ENCODE results near the gene PIN4.
"Not testable (repeated sequence)": the region's sequence is repeated elsewhere in the genome, so short reads cannot be mapped to it uniquely, and the experiment has no call there.

The PIN4 gene

DNA sequence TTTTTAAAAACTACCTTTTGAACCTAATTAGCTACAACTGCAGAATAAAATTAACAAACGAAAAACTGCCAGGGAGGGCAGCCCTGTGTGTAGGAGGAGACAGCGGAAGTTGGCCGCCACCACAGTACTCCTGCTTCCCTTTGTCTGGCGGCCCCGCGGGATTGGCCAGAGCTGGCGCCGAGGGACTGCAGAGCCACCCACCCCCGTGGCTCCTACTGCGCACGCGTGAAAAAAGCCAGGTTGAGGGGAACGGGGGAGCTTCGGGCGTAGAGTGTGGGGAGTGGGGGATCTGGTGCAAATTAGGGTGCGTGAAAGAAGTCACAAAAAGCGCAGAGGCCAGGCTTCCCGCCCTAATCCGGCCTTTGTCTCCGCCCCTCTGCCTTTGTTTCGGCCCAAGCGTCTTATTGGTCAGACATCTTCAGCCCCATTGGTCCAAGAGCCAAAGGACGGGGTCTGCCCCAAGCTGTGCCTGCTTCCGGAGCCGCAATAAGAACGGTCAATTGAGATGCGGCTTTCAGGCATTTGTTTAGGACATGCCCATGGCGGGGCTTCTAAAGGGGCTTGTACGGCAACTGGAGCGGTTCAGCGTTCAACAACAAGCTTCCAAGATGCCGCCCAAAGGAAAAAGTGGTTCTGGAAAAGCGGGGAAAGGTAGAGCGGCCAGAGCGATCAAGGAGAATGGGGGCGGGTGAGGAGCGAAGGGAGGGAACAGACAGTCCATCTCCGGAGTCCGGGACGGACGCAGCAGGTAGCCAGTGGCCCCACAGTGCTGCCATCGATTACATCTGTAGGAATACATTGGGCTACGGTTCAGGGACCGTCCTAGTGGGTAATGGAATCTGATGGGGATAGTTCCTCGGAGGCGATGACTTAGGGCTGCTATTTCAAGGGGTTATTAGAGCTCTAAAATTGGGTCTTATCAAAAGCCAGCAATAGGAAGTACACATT, at the start of gene PIN4:
PIN4 (plus strand) TSS at position 580 of the 948 bp plus-strand sequence; CDS start at position 609, 29 bp downstream.
- DNase-seq (ENCODE audit: low read depth), result peak; percentile 97

DNA sequence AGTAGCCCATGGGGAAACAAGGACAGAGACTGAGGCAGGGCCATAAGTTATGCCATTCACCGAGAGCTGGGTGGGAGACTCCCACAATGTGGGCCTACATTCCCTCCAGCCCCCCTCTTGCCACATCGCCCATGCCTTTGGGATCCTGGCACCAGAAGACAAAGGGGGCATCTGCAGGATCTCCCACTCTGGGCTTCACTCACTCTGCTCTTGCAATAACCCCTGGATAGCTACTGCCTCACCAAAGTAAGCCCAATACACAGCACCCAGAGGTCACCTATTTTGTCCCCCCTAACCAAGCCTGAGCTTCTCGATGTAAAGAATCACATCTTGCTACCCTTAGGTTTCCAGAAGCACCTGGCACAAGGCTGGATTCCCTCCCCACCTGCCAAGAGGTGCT, 49.1 kb upstream of the PIN4 start:
- DNase-seq (ENCODE audit: low read depth), result no peak

DNA sequence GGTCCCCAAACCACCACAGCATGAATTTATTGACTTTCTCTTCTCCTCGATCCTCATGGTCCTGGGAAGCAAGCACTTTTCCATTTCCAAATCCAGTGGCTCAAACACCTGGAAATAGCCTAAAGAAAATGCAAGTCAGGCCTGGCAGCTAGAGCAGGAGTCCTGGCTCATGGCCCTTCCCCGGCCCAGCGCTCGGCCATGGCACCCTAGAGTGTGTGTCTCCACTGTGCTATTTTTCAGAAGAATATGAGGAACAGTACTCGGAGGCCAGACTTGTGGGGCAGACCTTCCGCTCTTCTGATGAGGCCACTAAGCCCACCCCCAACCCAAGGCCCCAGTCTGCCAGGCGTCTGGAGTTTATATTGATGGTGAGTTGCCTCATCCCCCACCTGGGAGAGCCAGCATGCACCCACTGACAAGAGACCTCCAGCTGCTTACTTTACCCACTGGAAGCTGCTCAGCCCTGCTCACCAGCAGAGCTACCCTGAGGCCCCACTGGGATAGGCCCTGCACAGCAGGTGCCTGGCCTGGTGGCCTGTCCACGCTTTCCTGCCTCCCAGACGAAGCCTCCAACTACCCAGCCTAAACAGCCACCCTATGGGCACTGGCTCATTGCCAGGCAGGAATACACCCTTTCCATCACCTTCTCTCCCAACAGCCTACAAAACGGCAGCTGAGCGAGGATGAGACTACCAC, 47.6 kb upstream of the PIN4 start:
- DNase-seq (ENCODE audit: low read depth), result no peak

DNA sequence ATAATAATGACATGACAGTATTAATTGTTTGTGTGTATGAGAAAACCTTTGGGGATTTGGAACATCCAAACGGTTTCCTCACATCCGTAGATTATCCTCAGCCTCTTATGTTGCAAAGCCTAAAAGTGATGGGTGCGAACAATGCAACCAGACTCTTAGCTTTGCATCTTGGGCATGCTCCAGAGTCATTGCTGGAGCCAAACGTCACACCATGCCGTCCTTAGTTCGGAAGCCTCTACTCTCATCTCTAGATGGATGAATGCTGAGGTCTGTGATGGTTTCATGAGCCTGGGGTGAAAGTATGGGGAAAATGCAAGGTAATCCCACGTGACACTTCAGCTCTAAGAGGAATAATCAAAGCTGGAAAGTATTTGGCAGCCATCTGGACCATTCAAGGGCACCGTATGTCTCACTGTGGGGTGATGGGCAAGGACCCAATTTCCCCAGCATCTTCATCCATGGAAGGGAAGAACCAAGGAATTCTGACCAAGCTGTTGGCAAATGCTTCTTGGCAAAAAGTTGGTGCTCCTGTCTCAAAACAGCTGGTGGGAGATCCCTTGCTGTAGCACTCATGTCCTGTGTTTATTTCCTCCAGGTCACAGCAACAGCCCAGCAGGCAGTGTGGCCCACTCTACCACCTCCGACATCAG, 43.6 kb upstream of the PIN4 start:
- no peak for DNase-seq (ENCODE audit: low read depth)

DNA sequence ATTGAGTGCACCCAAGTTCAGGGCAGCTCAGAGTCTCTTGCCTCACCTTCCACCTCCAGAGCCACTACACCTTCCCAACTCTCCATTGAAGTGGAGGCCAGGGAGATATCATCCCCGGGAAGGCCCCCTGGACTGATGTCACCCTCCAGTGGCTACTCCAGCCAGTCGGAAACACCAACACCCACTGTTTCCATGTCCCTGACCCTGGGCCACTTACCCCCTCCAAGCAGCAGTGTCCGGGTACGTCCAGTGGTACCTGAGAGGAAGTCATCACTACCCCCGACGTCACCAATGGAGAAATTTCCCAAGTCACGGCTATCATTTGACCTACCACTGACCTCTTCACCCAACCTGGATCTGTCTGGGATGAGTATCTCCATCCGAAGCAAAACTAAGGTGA, 42.0 kb upstream of the PIN4 start:
- no peak for DNase-seq (ENCODE audit: low read depth)

DNA sequence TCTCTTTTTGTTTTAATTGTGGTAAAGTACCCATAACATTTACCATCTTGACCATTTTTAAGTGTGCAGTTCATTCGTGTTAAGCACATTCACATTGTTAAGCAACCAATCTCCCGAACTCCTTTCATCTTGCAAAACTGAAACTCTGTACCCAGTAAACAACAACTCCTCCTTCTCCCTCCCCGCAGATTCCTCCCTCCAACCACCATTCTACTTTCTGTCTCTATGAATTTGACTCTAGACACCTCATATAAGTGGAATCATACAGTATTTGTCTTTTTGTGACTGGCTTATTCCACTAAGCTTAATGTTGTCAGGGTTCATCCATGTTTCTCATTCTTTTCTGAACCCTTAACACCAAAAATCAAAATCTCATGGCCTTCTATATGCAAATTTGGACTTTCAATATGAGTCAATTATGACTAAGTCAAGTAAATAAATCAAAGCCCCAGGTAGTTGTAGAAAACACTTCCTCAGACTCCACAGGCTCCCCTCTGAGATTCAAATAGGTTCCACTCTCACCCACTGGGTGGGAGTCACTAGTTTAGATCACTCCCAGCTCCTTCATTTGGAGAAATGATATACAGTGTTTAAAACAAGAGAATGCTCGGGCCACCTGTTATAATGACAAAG, 40.1 kb upstream of the PIN4 start:
- DNase-seq (ENCODE audit: low read depth), result no peak

DNA sequence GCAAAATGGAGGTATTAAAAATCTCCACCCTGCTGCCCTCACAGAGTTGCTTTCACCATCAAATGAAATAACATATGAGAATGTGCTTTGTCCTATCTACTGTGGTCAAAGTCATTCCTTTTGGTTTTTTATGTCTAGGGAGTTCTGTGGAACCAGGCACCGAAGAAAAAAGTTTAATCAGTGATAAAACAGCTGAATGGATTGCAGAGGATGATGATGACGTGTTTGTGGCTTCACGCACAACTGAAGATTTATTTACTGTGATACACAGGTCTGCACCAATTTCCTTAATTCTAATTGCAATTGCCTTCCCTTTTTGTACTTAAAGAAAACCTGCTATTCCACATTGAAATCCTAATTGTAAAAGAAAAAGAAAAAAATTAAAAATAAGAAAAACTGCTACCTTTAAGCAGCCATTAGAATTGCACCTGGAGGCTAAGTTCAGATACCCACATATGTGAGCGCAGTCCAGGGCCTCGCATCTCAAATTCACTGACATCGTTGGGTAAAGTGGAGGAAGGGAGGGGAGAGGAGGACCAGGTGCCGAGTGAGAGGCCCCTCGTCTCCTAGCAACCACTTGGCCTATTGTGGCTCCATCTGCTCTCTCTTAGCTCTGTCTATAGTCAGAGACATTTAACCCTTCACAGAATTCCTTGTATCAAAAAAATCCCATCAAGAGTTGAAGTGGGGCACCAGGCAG, 39.3 kb upstream of the PIN4 start:
- DNase-seq (ENCODE audit: low read depth), result no peak

DNA sequence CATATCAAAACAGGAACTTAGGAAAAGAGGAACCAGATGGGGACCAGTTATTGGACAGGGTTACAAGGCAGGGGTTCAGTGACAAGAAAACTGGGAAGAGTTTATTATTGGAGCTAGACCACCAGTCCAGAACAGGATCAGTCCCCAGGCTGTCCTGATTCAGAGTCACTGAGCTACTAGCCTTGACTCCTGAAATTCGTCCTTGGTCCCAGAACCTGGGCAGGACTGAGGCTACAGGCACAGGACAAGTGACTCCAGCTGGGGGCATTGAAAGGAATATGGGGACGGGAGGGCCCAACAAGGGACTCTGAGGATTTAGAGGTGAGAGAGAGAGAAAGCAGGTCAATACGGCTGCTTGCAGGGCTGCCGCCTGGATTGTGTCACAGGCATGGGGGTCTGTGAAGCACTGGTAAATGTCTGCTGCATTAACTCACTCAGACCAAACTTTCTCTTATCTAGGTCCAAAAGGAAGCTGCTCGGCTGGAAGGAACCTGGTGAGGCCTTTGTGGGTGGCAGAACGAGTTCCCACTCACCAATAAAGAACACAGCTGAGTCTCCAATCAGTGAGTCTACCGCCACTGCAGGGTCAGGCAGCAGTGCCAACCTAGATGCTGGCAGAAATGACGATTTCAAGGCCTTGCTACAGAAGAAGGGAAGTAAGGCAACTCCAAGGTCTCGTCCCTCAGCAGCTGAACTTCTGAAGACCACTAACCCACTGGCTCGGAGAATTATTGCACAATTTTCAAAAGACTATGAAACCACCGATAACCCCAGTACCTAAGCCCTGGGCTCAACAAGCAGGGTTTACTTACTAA, 38.6 kb upstream of the PIN4 start:
- no peak for DNase-seq (ENCODE audit: low read depth)

DNA sequence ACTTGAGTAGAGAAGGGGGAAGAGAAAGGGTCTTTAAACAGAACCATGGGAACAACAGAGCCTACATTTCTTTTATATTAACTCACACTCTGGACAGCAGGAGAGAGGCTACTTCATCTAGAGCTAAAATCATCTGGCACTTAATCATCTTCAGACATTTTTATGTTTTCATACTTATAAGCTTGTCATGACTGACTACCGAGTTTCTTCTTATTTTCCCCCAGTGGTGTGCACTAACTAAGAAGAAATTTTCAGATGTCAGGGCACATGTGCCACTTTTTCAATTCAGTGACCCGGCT, 38.0 kb upstream of the PIN4 start:
- no peak for DNase-seq (ENCODE audit: low read depth)

DNA sequence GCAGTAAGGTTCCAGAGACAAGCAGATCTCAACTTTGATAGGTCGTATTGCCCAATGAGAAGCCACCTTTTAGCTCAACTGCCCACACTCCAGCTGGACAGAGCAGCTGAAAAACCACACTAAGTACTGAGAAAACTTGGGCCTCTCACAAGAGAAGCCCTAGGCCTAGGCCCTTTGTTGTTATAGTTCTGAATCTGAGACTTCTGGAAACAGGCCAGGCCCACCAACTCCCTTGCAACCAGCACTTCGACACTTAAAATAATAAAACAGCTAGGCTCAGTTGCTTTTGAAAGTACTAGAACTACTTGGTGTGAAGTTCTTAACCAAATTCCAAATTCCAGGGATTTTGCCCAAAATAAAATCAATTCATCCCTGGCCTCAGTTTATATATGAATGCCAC, 36.4 kb upstream of the PIN4 start:
- no peak for DNase-seq (ENCODE audit: low read depth)

DNA sequence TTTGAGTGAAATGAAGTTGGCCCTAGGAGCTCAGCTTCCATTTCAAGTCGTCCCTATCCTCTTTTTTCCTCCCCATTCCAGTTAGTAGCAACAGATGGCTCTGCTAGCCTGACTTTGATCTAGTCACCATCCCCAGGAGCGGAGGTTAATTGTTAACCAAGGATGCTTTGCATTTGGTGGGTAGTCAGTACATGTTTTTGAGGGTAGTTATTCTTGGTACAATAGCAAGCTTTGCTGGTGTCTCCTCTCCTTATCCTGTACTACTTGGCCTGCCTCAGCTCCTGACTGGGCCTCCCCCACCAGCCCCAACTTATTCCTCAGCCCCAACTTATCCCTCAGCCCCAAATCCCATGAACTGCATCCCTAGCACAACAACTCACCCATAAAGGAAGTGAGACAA, 35.0 kb upstream of the PIN4 start:
- DNase-seq (ENCODE audit: low read depth), result no peak

DNA sequence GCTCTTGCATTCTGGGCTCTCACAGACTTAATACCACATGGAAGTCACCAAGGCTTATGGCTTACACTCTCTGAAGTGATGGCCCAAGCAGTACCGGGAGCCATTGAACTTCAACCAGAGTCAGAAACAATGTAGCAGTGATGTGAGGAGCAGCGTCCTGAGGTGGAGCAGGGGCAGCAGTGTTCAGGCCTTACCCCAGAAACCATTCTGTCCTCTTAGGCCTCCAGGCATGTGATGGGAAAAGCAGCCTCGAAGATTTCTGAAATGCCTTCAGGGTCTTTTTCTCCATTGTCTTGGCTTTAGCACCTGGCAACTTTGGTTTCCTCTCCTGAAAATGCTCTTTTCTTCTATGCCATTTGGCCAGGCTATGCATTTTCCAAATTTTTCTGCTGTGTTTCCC, 22.8 kb upstream of the PIN4 start:
- no peak for DNase-seq (ENCODE audit: low read depth)

DNA sequence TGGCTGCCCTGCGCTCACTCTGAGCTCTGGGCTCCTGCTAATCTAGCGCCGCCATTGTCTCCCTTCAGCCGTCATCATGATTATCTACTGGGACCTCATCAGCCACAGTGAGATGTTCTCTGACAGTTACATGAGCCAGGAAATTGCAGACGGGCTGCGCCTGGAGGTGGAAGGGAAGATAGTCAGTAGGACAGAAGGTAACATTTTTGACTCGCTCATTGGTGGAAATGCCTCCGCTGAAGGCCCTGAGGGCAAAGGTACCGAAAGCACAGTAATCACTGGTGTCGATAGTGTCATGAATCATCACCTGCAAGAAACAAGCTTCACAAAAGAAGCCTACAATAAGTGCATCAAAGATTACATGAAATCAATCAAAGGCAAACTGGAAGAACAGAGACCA, 21.8 kb upstream of the PIN4 start:
- DNase-seq (ENCODE audit: low read depth), result no peak

DNA sequence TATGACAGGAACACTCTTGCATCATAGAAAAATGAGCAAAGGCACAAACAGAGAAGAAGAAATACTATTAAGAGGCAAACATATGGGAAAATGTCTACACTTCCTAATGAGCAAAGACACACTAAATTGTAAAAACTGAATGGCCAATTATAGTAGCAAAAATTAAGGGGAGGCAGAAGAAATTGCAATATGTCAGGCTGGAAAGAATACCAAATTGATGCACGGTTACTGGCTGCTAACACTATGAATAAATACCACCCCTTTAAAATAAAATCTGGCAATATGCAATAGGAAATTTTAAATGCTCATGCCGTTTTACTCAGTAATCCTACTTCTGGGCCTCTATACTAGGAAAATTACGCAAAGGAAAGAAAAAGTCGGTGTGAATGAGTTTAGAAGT, 16.0 kb upstream of the PIN4 start:
- no peak for DNase-seq (ENCODE audit: low read depth)

DNA sequence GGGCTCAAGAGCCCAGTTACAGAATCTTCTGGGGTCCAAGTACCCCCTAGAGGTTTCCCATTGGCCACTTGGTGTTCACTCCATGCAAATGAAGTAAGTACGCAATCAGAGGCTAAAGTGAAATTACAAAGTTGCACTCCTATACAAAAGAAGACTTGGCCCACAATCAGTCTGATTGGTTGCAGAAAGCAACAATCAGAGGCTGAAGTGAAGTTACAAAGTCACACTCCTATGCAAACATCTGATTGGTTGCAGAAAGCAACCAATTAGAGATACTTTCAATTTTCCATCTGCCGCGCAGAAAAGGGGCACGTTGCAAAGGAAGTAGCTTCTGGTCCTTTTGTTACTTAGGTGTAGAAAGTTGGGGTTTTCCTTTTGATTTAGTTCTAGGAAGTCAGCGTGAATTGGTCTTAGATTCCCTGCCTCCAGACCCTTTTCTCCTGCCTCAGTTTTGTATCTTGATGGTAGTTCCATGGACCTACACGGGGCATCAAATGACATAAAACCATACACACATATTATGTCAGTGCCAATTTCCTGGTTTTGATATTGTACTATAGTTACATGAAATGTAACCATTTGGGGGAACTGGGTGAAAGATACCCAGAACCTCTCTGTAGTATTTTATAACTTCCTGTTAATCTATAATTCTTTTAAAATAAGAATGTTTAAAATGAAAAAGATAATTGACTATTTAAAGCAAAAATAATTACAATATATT, 12.4 kb upstream of the PIN4 start:
- peak; percentile 11 for DNase-seq (ENCODE audit: low read depth)

DNA sequence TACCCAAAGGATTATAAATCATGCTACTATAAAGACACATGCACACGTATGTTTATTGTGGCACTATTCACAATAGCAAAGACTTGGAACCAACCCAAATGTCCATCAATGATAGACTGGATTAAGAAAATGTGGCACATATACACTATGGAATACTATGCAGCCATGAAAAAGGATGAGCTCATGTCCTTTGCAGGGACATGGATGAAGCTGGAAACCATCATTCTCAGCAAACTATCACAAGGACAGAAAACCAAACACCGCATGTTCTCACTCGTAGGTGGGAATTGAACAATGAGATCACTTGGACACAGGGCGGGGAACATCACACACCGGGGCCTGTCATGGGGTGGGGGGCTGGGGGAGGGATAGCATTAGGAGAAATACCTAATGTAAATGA, 5.3 kb upstream of the PIN4 start:
- not testable (repeated sequence) for DNase-seq (ENCODE audit: low read depth)

DNA sequence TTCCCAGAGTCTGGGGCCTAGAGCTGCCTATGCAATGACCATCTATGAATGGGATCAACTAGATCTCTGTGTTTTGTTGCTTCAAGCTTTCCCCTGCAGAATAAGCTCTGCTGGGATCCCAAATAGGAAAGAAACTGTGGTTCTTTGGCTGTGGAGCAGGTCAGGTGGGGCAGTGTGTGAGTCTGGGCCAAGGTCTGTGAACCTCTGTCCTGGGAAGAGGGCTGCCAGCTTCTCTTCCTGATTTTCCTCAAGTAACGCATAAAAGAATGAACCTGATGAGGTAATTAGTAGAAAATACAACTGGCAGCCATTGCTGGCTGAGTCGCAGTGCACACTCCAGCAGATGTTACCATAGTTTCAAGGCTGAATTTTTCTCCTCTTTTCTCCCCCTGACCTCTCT, 4.6 kb upstream of the PIN4 start:
- no peak for DNase-seq (ENCODE audit: low read depth)

DNA sequence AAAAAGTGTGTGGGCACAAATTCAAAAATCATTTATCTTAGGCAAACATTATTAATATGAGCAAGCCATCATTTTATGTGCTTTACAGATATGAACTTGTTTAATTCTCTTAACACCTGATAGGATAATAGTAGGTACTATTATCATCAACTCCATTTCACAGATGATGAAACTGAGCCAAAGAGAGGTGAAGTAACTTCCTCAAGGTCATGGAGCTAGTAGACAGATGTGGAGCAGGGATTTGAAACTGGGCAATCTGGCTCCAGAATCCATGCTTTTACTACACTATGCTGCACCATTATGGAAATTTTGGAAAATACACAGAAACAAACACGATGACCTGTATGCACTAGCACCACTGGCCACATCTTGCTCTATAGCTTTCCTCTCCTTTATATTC, 1.0 kb upstream of the PIN4 start:
- no peak for DNase-seq (ENCODE audit: low read depth)

DNA sequence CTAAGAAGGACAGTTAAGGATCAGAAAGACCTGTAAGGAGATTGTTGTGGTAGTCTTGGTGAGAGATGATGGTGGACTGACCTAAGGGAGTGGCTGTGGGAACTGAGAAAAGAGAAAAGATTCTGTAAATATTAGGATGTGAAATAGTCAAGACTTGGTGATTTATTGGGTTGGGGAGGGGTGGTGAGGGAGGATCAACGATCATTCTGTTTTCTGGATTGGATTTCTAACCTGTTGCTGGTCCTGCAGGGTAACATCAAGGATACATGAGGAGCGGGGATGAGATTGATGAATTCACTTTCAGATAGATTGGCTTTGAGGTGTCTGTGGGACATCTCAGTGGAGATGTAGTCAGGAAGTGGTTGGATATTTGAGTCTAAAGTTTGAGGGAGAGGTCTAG, 1.4 kb downstream of the PIN4 start:
- DNase-seq (ENCODE audit: low read depth), result no peak

DNA sequence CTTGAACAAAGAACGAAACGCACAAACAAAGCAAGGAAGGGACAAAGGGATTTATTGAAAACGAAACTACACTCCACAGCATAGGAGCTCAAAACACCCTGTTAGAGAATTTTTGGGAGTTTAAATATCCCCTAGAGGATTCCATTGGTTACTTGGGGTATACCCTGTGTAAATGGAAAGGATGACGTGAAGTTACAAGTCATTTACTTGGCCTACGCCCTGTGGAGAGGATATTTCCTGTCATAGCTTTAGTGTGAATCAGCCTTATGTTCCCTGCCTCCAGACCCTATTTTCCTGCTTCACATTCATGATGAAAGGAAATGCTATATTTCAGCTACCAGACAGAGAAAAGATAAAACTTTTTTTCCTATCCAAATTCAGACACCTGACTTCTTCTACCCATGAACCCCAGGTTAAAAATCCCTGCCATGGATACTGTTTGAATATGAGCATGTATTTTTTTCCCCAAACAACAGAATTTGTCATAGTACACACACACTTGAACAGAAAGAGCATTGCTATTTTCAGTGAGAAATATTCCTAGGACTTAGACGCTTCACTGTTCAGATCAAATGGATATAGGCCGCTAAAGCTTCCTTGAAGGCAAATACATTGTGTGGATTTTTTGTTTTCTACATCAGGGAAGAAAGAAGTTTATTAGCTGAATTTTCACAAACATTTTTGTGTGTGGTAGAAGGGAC, 20.4 kb downstream of the PIN4 start:
- peak; percentile 83 for DNase-seq (ENCODE audit: low read depth)

Data from EH (cell line).